AG04449 (cell line): Measurements from ENCODE around the gene SMIM22.

Experiments
- CTCF ChIA-PET: fragments of 350-600 bp; formaldehyde crosslinking; extraction: SDS; loops from one replicate; lab custom pipeline; 2021; ENCODE audit warnings: antibody characterized with exemption; lab: Yijun Ruan, JAX
- POLR2A ChIA-PET: fragments of 400-600, 350-600 bp; formaldehyde crosslinking; extraction: SDS; loops from one replicate; lab custom pipeline; 2020; ENCODE audit warnings: antibody characterized with exemption, inconsistent platforms; lab: Yijun Ruan, JAX
- DNase-seq: peaks from one replicate; pipeline ENCODE4 v3.0.0-alpha.2; 2010; ENCODE audit warnings: low read depth, low spot score
- H3K4me3 ChIP-seq: 2 replicates; pipeline ENCODE4 v1.5.1; 2011; ENCODE audit warnings: low read depth, mild to moderate bottlenecking, control low read depth, low read length
- CTCF ChIP-seq: IDR thresholded peaks from one replicate; pipeline ENCODE4 v1.5.1; 2011; ENCODE audit warnings: mild to moderate bottlenecking, moderate library complexity, low read length, control low read depth, inconsistent platforms; ENCODE audit not compliant: insufficient read depth; ENCODE audit errors: missing control alignments

The SMIM22 gene

GRCh38 chr16:4799171-4799855 is 4.1 kb downstream of the SMIM22 start:
- H3K4me3 ChIP-seq: no peak overlapping the region
- TF ChIP-seq CTCF: no peak
- POLR2A ChIA-PET: no interaction called here
- CTCF ChIA-PET: interaction anchor here (1.5 kb wide), 1 partner anchor 157 kb away, joined by 3 read pairs; no protein-coding TSS in a partner anchor
- no peak for DNase-seq

GRCh38 chr16:4800290-4801041 is 5.3 kb downstream of the SMIM22 start:
- CTCF ChIA-PET: interaction anchor here (1.5 kb wide), 1 partner anchor 156 kb away, joined by 3 read pairs; no protein-coding TSS in a partner anchor
- DNase-seq: no peak
- POLR2A ChIA-PET: no interaction called here
- H3K4me3 ChIP-seq: no peak overlapping the region
- TF ChIP-seq CTCF: no peak

GRCh38 chr16:4801051-4801961 is 6.1 kb downstream of the SMIM22 start:
- ChIA-PET CTCF (interaction anchor here (1.5 to 2.0 kb wide), 2 partner anchors 155 kb away, joined by 3 to 15 read pairs; no protein-coding TSS in a partner anchor), POLR2A (interaction anchor here (2.1 kb wide), 1 partner anchor 67 kb away, joined by 8 read pairs; the partner anchor contains the start of genes ANKS3 and DNAAF8)
- H3K4me3 ChIP-seq: peak overlapping the region; percentile 80
- TF ChIP-seq CTCF: no peak
- no peak for DNase-seq

- no peak for DNase-seq
- H3K4me3 ChIP-seq: peak within 1 kb of the TSS; percentile 80
- POLR2A ChIA-PET: interaction anchor here (0.8 to 2.1 kb wide), 5 partner anchors 16 to 73 kb away, joined by 3 to 8 read pairs (median 3); partner anchors contain the start of genes ANKS3 and DNAAF8
- no peak for TF ChIP-seq CTCF
- CTCF ChIA-PET: interaction anchor here (2.0 kb wide), 1 partner anchor 154 kb away, joined by 15 read pairs; no protein-coding TSS in a partner anchor
Measured at GRCh38 chr16:4801962-4802658, 6.9 kb downstream of the SMIM22 start, which contains the start of gene ROGDI. Gene ROGDI (minus strand): TSS chr16:4802633. CDS start chr16:4802571, 62 bp downstream.

GRCh38 chr16:4802659-4803287 is 7.6 kb downstream of the SMIM22 start:
- DNase-seq: peak; percentile 37
- H3K4me3 ChIP-seq: peak overlapping the region; percentile 80
- ChIA-PET CTCF (interaction anchor here (2.0 kb wide), 1 partner anchor 153 kb away, joined by 15 read pairs; no protein-coding TSS in a partner anchor), POLR2A (interaction anchor here (0.8 to 2.1 kb wide), 5 partner anchors 17 to 72 kb away, joined by 3 to 8 read pairs (median 3); partner anchors contain the start of genes ANKS3 and DNAAF8)
- TF ChIP-seq CTCF: no peak
